ENCODE measurements around the gene ARVCF. TPM values are rescaled to one million over a fixed set of nuclear protein-coding genes. Genes with fewer than 3 reads are reported as not detected.

The ARVCF gene
- total and polyA plus RNA-seq, 2 donors (not counting 1 experiment from before 2014, with no cell fraction given): 2.2 to 6.7 TPM

DNA sequence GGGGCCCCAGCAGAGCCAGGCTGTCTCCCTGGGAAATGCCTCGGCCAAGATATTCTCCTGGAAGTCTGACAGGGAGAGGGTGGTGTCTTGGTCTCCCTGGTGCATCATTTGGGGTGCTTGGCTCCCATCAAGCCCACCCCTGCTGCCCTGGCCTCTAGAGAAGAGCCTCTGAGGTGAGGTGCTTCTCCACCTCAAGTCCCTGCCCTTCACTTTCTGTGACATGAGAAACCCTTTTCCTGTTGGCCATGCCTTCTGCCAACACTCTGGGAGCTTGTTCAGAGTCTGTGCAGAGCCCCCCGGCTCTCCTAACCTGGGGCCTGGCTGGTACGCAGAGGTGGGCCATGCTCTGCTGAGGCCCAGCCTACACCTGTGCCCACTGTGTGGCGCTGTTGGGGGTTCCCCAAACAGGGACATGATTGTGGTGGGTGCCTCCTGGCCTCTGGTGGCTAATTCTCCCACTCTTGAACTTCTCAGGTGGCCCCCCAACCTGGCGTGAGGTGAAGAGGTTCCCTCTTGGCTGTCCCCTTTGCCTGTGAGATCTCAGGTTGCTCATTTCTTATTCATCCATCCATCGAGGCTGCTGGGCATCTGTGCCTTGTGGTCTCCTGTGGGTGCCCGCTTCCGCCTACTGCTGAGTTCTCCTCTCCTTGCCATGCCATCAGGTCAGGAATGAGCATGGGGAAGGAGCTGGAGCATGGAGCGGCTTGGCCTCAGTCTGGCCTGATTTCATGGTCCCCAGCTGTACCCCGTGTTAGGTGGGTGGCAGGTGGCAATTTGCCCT, 44.3 kb upstream of the ARVCF start:
- DNase-seq (no peak), ATAC-seq (ENCODE audit: low read depth) (no peak)
- H3K9me3 ChIP-seq (ENCODE audit: control extremely low read depth in 1 of 3, control insufficient read depth in 2 of 3, insufficient read depth in 1 of 3, low read length in 2 of 3): no peaks in the 10 kb centered on the region
- Mint-ChIP-seq H3K4me3 (no peak overlapping the region), H3K4me1 (no peaks in the 10 kb centered on the region), H3K9me3 (ENCODE audit: insufficient read depth) (no peaks in the 10 kb centered on the region), H3K27me3 (no peaks in the 10 kb centered on the region), H3K27ac (no peak overlapping the region)
- no peak overlapping the region for H3K9ac ChIP-seq (ENCODE audit: low read length)
- H3K4me2 ChIP-seq (replicated peaks; ENCODE audit: low read depth, low read length, poor library complexity, severe bottlenecking): no peak overlapping the region
- H3K4me1 ChIP-seq (ENCODE audit: control insufficient read depth in 2 of 2, insufficient read depth in 2 of 2, low read length in 2 of 2): no peaks in the 10 kb centered on the region
- CTCF ChIA-PET: no interaction called here
- H3K4me3 ChIP-seq (ENCODE audit: control extremely low read depth in 1 of 5, extremely low read depth in 1 of 5, insufficient read depth in 1 of 5, low read depth in 2 of 5, low read length in 4 of 5): no peak overlapping the region
- H3K27me3 ChIP-seq (replicated peaks in 1 of 4; ENCODE audit: control extremely low read depth in 1 of 4, control insufficient read depth in 3 of 4, insufficient read depth in 4 of 4, low read length in 3 of 4): no peaks in the 10 kb centered on the region
- H3K27ac ChIP-seq (ENCODE audit: low read length in 2 of 2): no peak overlapping the region
- H3K36me3 ChIP-seq (replicated peaks in 1 of 2; ENCODE audit: control extremely low read depth in 1 of 2, control insufficient read depth in 1 of 2, extremely low read depth in 1 of 2, insufficient read depth in 2 of 2, low read length in 1 of 2): peaks cover 0 to 57% of the 10 kb centered on the region in 2 experiments
- TF ChIP-seq EZH2 (IDR thresholded peaks at IDR 0.05; ENCODE audit: borderline replicate concordance, insufficient read depth, low read depth, low read length, poor library complexity, severe bottlenecking) (no peak), CTCF (IDR thresholded peaks at IDR 0.05) (no peak)
- 99% methylated on average over 10 of the region's 10 CpGs for WGBS (ENCODE audit: insufficient coverage)
- peaks cover 23% of the 10 kb centered on the region for H4K20me1 ChIP-seq (ENCODE audit: control insufficient read depth, insufficient read depth, low read length, poor library complexity, severe bottlenecking)
- H2AFZ ChIP-seq (ENCODE audit: insufficient read depth, low read depth, low read length, poor library complexity, severe bottlenecking): no peak overlapping the region
- POLR2A ChIA-PET: no interaction called here
- H3K79me2 ChIP-seq (ENCODE audit: control insufficient read depth, insufficient read depth, low read length): peaks cover 3% of the 10 kb centered on the region
- intact Hi-C loops (cut with micrococcal nuclease): no loop called here

DNA sequence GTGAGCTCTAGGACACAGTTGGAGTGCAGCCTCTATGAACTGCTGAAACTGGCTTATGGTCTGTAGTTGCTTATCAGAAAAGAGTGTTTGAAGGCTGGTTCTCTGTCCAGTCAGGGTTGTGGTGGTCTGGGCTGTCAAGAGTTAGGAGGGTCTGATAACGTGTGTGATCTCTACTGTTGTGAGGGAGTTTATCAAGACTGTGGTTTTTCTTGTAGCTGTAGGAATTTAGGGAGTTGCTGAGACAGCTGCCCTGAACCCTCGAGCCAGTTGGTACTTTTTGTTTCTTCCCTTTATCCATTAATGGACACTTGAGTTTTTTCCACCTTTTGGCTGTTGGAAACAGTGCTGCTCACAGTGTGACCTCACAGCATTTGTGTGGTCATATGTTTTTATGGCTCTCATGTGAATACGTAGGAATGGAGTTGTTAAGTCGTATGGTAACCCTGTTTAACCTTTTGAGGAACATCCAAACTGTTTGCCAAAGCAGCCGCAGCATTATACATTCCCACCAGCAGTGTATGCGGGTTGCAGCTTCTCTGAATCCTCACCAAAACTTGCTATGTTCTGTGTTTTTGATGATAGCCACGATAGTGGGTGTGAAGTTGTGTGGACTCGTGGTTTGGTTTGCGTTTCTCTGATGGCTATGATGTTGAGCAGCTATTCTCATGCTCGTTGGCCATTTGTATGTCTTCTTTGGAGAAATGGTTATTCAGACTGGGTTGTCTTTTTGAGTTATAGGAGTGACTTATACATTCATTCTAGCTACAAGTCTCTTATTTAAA, 42.6 kb upstream of the ARVCF start:
- Histone ChIP-seq H3K79me2 (ENCODE audit: control insufficient read depth, insufficient read depth, low read length) (peaks cover 3% of the 10 kb centered on the region), H2AFZ (ENCODE audit: insufficient read depth, low read depth, low read length, poor library complexity, severe bottlenecking) (no peak overlapping the region), H3K27me3 (replicated peaks in 1 of 4; ENCODE audit: control extremely low read depth in 1 of 4, control insufficient read depth in 3 of 4, insufficient read depth in 4 of 4, low read length in 3 of 4) (no peaks in the 10 kb centered on the region), H3K27ac (ENCODE audit: low read length in 2 of 2) (no peak overlapping the region), H3K36me3 (replicated peaks in 1 of 2; ENCODE audit: control extremely low read depth in 1 of 2, control insufficient read depth in 1 of 2, extremely low read depth in 1 of 2, insufficient read depth in 2 of 2, low read length in 1 of 2) (peaks cover 0 to 65% of the 10 kb centered on the region in 2 experiments), H3K4me3 (ENCODE audit: control extremely low read depth in 1 of 5, extremely low read depth in 1 of 5, insufficient read depth in 1 of 5, low read depth in 2 of 5, low read length in 4 of 5) (no peak overlapping the region), H3K4me2 (replicated peaks; ENCODE audit: low read depth, low read length, poor library complexity, severe bottlenecking) (no peak overlapping the region), H4K20me1 (ENCODE audit: control insufficient read depth, insufficient read depth, low read length, poor library complexity, severe bottlenecking) (peaks cover 23% of the 10 kb centered on the region), H3K9ac (ENCODE audit: low read length) (no peak overlapping the region), H3K4me1 (ENCODE audit: control insufficient read depth in 2 of 2, insufficient read depth in 2 of 2, low read length in 2 of 2) (no peaks in the 10 kb centered on the region), H3K9me3 (ENCODE audit: control extremely low read depth in 1 of 3, control insufficient read depth in 2 of 3, insufficient read depth in 1 of 3, low read length in 2 of 3) (no peaks in the 10 kb centered on the region)
- TF ChIP-seq EZH2 (IDR thresholded peaks at IDR 0.05; ENCODE audit: borderline replicate concordance, insufficient read depth, low read depth, low read length, poor library complexity, severe bottlenecking) (no peak), CTCF (IDR thresholded peaks at IDR 0.05) (no peak)
- H3K9me3 Mint-ChIP-seq (ENCODE audit: insufficient read depth): no peaks in the 10 kb centered on the region
- peak overlapping the region; percentile 1 for H3K27ac Mint-ChIP-seq
- H3K27me3 Mint-ChIP-seq: no peaks in the 10 kb centered on the region
- H3K4me3 Mint-ChIP-seq: no peak overlapping the region
- CTCF ChIA-PET: interaction anchor here (0.6 kb wide), 1 partner anchor 70 kb away, joined by 3 read pairs; no protein-coding TSS in a partner anchor
- 98% methylated on average over 6 of the region's 10 CpGs for WGBS (ENCODE audit: insufficient coverage)
- no peaks in the 10 kb centered on the region for H3K4me1 Mint-ChIP-seq
- DNase-seq: no peak
- intact Hi-C loops (cut with micrococcal nuclease): no loop called here
- POLR2A ChIA-PET: no interaction called here
- no peak for ATAC-seq (ENCODE audit: low read depth)

All from B cell (primary cell).